Measurements from ENCODE around the gene SIVA1.
A peak's percentile ranks its signal among the peaks of the same experiment; 100 is the strongest.

Gene SIVA1

GRCh38 chr14:104797115-104798044, 44.4 kb downstream of the SIVA1 start:
- DNase-seq (ENCODE audit: low read depth in 2 of 2) = no peak

- DNase-seq (ENCODE audit: low read depth in 2 of 2) = no peak
Measured at GRCh38 chr14:104798300-104799243, 45.6 kb downstream of the SIVA1 start.

GRCh38 chr14:104799244-104800014, 46.5 kb downstream of the SIVA1 start:
- no peak for DNase-seq (ENCODE audit: low read depth in 2 of 2)

- DNase-seq (ENCODE audit: low read depth in 2 of 2) = peak; percentile 67 to 68
Measured at GRCh38 chr14:104800015-104800770, 47.2 kb downstream of the SIVA1 start.

GRCh38 chr14:104800771-104801519, 48.0 kb downstream of the SIVA1 start, which contains the start of gene ZBTB42:
Gene ZBTB42 (plus strand): TSS chr14:104801101. CDS start chr14:104801198, 97 bp downstream.
- peak; percentile 36 to 37 for DNase-seq (ENCODE audit: low read depth in 2 of 2)

GRCh38 chr14:104801520-104802393, 48.8 kb downstream of the SIVA1 start:
- DNase-seq (ENCODE audit: low read depth in 2 of 2) = no peak

- DNase-seq (ENCODE audit: low read depth in 2 of 2) = no peak
Measured at GRCh38 chr14:104802394-104803184, 49.6 kb downstream of the SIVA1 start.

GRCh38 chr14:104803280-104803911, 50.4 kb downstream of the SIVA1 start:
- no peak for DNase-seq (ENCODE audit: low read depth in 2 of 2)

GRCh38 chr14:104803912-104804410, 51.0 kb downstream of the SIVA1 start:
- DNase-seq (ENCODE audit: low read depth in 2 of 2) = no peak

- no peak for DNase-seq (ENCODE audit: low read depth in 2 of 2)
Measured at GRCh38 chr14:104804481-104805325, 51.8 kb downstream of the SIVA1 start.

- no peak for DNase-seq (ENCODE audit: low read depth in 2 of 2)
Measured at GRCh38 chr14:104805326-104805678, 52.4 kb downstream of the SIVA1 start.

GRCh38 chr14:104805941-104806624, 53.1 kb downstream of the SIVA1 start:
- no peak for DNase-seq (ENCODE audit: low read depth in 2 of 2)

GRCh38 chr14:104806625-104807465, 53.9 kb downstream of the SIVA1 start:
- no peak for DNase-seq (ENCODE audit: low read depth in 2 of 2)

GRCh38 chr14:104808456-104808855, 55.5 kb downstream of the SIVA1 start:
- no peak for DNase-seq (ENCODE audit: low read depth in 2 of 2)
